Measurements from ENCODE around the gene CEP164. TPM values are rescaled to one million over a fixed set of nuclear protein-coding genes. Genes with fewer than 3 reads are reported as not detected.

CEP164 gene
- polyA plus RNA-seq, 1 donor from 2014 or later = 27.4 TPM

DNA sequence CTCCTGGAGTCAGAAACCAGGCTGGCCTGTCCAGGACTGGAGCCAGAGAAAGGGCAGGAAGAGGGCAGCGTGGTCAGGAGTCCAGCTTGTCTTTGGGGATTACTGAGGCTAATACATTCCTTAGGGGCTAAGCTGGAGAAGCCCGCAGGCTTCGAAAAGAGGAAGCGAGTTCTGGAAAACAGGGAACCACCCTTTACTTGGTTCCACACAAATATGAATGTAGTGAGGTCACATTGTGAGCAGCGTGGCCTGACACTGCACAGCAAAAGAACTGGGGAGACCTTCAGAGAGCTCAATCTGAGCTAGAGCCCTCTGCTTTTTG, 132.3 kb downstream of the CEP164 start:
- Histone ChIP-seq H3K36me3 (ENCODE audit: insufficient read depth, low read length) (no peaks in the 10 kb centered on the region), H4K20me1 (ENCODE audit: insufficient read depth) (no peaks in the 10 kb centered on the region), H3K27me3 (ENCODE audit: insufficient read depth, low read depth, low read length) (no peaks in the 10 kb centered on the region), H3K9ac (ENCODE audit: low read length) (no peak overlapping the region), H3K27ac (ENCODE audit: low read length) (no peak overlapping the region), H3K9me2 (ENCODE audit: insufficient read depth, low read length) (no peaks in the 10 kb centered on the region), H2AFZ (ENCODE audit: low read depth, low read length) (no peak overlapping the region), H3K4me3 (ENCODE audit: low read length) (no peak overlapping the region), H3K9me3 (ENCODE audit: low read length) (no peaks in the 10 kb centered on the region), H3K4me2 (ENCODE audit: low read length) (no peak overlapping the region), H3K79me2 (replicated peaks; ENCODE audit: insufficient read depth, low read length) (no peaks in the 10 kb centered on the region), H3F3A (ENCODE audit: insufficient read depth, low read length, poor library complexity, severe bottlenecking) (no peaks in the 10 kb centered on the region)
- no peak for TF ChIP-seq POLR2AphosphoS5 (IDR thresholded peaks at IDR 0.05)
- TF ChIP-seq, protein P1, sequence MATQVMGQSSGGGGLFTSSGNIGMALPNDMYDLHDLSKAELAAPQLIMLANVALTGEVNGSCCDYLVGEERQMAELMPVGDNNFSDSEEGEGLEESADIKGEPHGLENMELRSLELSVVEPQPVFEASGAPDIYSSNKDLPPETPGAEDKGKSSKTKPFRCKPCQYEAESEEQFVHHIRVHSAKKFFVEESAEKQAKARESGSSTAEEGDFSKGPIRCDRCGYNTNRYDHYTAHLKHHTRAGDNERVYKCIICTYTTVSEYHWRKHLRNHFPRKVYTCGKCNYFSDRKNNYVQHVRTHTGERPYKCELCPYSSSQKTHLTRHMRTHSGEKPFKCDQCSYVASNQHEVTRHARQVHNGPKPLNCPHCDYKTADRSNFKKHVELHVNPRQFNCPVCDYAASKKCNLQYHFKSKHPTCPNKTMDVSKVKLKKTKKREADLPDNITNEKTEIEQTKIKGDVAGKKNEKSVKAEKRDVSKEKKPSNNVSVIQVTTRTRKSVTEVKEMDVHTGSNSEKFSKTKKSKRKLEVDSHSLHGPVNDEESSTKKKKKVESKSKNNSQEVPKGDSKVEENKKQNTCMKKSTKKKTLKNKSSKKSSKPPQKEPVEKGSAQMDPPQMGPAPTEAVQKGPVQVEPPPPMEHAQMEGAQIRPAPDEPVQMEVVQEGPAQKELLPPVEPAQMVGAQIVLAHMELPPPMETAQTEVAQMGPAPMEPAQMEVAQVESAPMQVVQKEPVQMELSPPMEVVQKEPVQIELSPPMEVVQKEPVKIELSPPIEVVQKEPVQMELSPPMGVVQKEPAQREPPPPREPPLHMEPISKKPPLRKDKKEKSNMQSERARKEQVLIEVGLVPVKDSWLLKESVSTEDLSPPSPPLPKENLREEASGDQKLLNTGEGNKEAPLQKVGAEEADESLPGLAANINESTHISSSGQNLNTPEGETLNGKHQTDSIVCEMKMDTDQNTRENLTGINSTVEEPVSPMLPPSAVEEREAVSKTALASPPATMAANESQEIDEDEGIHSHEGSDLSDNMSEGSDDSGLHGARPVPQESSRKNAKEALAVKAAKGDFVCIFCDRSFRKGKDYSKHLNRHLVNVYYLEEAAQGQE (IDR thresholded peaks at IDR 0.05; ENCODE audit: borderline replicate concordance) = no peak
- no peak for TF ChIP-seq EZH2 (IDR thresholded peaks at IDR 0.05; ENCODE audit: borderline replicate concordance, insufficient read depth, low read length, poor library complexity, severe bottlenecking)
- TF ChIP-seq EP300 (conservative IDR thresholded peaks at IDR 0.05; ENCODE audit: poor library complexity, severe bottlenecking) = no peak
- TF ChIP-seq MXI1 (conservative IDR thresholded peaks at IDR 0.05; ENCODE audit: poor library complexity, severe bottlenecking) = no peak
- no peak for TF ChIP-seq TAF1 (IDR thresholded peaks at IDR 0.05; ENCODE audit: low read depth)

DNA sequence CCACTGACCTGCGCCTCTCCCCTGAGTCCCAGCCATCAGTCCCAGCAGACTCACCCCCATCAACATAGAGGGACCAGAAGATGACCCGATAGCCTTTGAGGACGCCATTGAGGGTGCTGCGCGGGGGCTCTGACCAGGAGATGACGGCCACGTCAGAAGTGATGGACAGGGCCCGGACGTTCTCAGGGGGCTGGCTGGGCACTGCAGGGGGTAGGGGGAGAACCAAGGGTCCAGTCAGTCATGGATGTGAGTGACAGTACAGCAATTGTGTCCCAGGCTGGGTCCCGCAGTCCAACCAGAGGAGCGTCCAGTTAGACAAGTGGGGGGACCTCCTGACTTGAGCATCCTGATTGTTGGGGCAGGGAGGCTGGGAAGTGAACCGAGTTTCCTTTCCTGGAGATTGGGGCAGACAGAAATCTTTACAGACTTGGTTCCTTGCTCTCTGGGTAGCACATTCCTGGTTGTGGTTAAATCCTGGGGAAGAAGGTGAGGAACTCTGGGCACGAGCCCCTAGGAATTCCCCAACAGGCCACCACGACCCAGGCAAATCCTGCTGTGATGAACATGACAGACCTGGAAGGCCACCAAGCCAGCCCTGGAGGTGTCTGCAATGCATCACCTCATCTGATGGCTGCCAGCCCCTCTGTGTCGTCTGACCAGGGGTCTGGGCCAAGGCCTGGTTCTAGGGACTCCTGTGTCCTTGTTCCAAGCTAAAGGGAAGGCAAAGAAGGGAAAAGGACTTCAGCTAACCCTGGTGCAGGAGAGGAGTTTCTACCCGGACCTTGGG, 133.9 kb downstream of the CEP164 start:
- Histone ChIP-seq H3K79me2 (replicated peaks; ENCODE audit: insufficient read depth, low read length) (no peaks in the 10 kb centered on the region), H3F3A (ENCODE audit: insufficient read depth, low read length, poor library complexity, severe bottlenecking) (no peaks in the 10 kb centered on the region), H3K27me3 (ENCODE audit: insufficient read depth, low read depth, low read length) (no peaks in the 10 kb centered on the region), H3K9me2 (ENCODE audit: insufficient read depth, low read length) (no peaks in the 10 kb centered on the region), H4K20me1 (ENCODE audit: insufficient read depth) (no peaks in the 10 kb centered on the region), H3K27ac (ENCODE audit: low read length) (no peak overlapping the region), H3K4me3 (ENCODE audit: low read length) (no peak overlapping the region), H2AFZ (ENCODE audit: low read depth, low read length) (no peak overlapping the region), H3K36me3 (ENCODE audit: insufficient read depth, low read length) (no peaks in the 10 kb centered on the region), H3K9ac (ENCODE audit: low read length) (no peak overlapping the region), H3K4me2 (ENCODE audit: low read length) (no peak overlapping the region), H3K9me3 (ENCODE audit: low read length) (no peaks in the 10 kb centered on the region)
- TF ChIP-seq, protein P2, sequence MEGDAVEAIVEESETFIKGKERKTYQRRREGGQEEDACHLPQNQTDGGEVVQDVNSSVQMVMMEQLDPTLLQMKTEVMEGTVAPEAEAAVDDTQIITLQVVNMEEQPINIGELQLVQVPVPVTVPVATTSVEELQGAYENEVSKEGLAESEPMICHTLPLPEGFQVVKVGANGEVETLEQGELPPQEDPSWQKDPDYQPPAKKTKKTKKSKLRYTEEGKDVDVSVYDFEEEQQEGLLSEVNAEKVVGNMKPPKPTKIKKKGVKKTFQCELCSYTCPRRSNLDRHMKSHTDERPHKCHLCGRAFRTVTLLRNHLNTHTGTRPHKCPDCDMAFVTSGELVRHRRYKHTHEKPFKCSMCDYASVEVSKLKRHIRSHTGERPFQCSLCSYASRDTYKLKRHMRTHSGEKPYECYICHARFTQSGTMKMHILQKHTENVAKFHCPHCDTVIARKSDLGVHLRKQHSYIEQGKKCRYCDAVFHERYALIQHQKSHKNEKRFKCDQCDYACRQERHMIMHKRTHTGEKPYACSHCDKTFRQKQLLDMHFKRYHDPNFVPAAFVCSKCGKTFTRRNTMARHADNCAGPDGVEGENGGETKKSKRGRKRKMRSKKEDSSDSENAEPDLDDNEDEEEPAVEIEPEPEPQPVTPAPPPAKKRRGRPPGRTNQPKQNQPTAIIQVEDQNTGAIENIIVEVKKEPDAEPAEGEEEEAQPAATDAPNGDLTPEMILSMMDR (IDR thresholded peaks at IDR 0.05; ENCODE audit: poor library complexity, severe bottlenecking) = no peak
- TF ChIP-seq EP300 (conservative IDR thresholded peaks at IDR 0.05; ENCODE audit: poor library complexity, severe bottlenecking) (no peak), POLR2AphosphoS5 (IDR thresholded peaks at IDR 0.05) (no peak), RAD21 (conservative IDR thresholded peaks at IDR 0.05) (no peak)
